ENCODE data around the gene WWOX. TPM values are rescaled to one million over a fixed set of nuclear protein-coding genes. Genes with fewer than 3 reads are reported as not detected.

Gene WWOX
- total and polyA plus RNA-seq, 2 of the 13 experiments (the other 11 are each of a cell fraction or from before 2014, with no cell fraction given), result 9.1 to 37.4 TPM

DNA sequence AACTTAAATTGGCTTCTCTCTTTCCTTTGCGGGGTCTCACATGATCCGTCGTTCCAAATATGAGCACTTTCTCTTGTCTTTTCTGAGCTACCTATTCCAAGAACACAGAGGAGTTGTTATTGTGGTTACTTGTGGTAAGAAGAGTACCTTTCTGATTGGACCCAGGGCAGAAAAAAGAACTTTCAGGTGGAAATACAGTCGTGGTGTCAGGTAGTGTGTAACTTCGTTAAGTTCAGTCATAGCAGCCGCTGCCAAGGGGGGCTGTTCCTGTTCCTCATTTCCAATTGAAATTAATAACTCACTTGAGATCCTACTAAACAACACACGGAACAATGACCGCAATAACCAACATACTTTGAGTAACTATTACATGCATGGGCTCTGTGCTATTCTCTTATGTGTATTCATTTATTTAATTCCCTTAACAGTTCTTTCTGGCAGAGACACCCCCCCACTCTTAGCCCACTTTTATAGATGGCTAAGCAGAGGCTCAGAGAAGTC, 819.4 kb downstream of the WWOX start (continued):
- TF ChIP-seq FOXA3 (CRISPR knock-in tag; IDR thresholded peaks at IDR 0.05) (no peak), GPBP1L1 (CRISPR knock-in tag; IDR thresholded peaks at IDR 0.05) (no peak), FOXC1 (CRISPR knock-in tag; IDR thresholded peaks at IDR 0.05; ENCODE audit: borderline replicate concordance) (no peak), KLF12 (CRISPR knock-in tag; IDR thresholded peaks at IDR 0.05; ENCODE audit: borderline replicate concordance) (no peak), ASH2L (IDR thresholded peaks at IDR 0.05; ENCODE audit: insufficient read length, low read depth, low read length) (no peak), ZNF317 (CRISPR knock-in tag; IDR thresholded peaks at IDR 0.05) (no peak)
- TF ChIP-seq, protein P1, sequence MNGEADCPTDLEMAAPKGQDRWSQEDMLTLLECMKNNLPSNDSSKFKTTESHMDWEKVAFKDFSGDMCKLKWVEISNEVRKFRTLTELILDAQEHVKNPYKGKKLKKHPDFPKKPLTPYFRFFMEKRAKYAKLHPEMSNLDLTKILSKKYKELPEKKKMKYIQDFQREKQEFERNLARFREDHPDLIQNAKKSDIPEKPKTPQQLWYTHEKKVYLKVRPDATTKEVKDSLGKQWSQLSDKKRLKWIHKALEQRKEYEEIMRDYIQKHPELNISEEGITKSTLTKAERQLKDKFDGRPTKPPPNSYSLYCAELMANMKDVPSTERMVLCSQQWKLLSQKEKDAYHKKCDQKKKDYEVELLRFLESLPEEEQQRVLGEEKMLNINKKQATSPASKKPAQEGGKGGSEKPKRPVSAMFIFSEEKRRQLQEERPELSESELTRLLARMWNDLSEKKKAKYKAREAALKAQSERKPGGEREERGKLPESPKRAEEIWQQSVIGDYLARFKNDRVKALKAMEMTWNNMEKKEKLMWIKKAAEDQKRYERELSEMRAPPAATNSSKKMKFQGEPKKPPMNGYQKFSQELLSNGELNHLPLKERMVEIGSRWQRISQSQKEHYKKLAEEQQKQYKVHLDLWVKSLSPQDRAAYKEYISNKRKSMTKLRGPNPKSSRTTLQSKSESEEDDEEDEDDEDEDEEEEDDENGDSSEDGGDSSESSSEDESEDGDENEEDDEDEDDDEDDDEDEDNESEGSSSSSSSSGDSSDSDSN (CRISPR knock-in tag; IDR thresholded peaks at IDR 0.05), result no peak

- DNase-seq (ENCODE audit: low spot score) (no peak), FAIRE-seq (no peak), ATAC-seq (no peak)
- Histone ChIP-seq H3K9me3 (ENCODE audit: low read length) (peaks cover 24% of the 10 kb centered on the region), H3K36me3 (replicated peaks in 1 of 2; ENCODE audit: control insufficient read depth in 1 of 2, insufficient read depth in 2 of 2, low read length in 2 of 2) (no peaks in the 10 kb centered on the region), H3K4me2 (ENCODE audit: low read depth, low read length) (no peak overlapping the region), H3K27me3 (ENCODE audit: control insufficient read depth in 1 of 2, insufficient read depth in 2 of 2, low read length in 2 of 2) (no peaks in the 10 kb centered on the region), H3K27ac (ENCODE audit: extremely low read length, insufficient read depth, low read length) (no peak overlapping the region), H3K9ac (ENCODE audit: insufficient read depth, low read depth, low read length) (no peak overlapping the region), H3K4me1 (ENCODE audit: insufficient read depth, low read length) (peaks cover 2% of the 10 kb centered on the region; the same call in 1 of the 2 replicates), H2AFZ (ENCODE audit: low read length) (no peak overlapping the region), H4K20me1 (ENCODE audit: insufficient read depth, low read length) (no peaks in the 10 kb centered on the region), H3K79me2 (ENCODE audit: insufficient read depth, low read length) (no peaks in the 10 kb centered on the region), H3K4me3 (replicated peaks in 1 of 3; ENCODE audit: insufficient read depth in 1 of 3, low read depth in 2 of 3, low read length in 3 of 3) (no peak overlapping the region)
- ChIA-PET CTCF (ENCODE audit: low intra/inter-chr PET ratio, low total read pairs) (no interaction called here), POLR2A (no interaction called here)
- intact Hi-C loops (cut with micrococcal nuclease; ENCODE audit: unreplicated experiment) (no loop called here), in situ Hi-C loops (cut with HindIII; ENCODE audit: extremely low pct_ligation_motif_present, low pct_unique_long_range_greater_than_20kb) (loop anchor here (10.0 kb wide), 1 partner anchor 685 kb away; the partner anchor contains the start of gene MAF)
- WGBS (ENCODE audit: low lambda C conversion rate), result 52% methylated on average over 8 of the region's 8 CpGs
- TF ChIP-seq RBAK (CRISPR knock-in tag; IDR thresholded peaks at IDR 0.05) (peak; percentile 92), RFX1 (IDR thresholded peaks at IDR 0.05) (no peak), ZNF333 (CRISPR knock-in tag; IDR thresholded peaks at IDR 0.05; ENCODE audit: borderline replicate concordance) (no peak)
- BruUV-seq (replicated peaks), result no TSS peak
Measured at GRCh38 chr16:78919852-78920251, 820.4 kb downstream of the WWOX start.
